ENCODE measurements around the gene OR6V1. TPM values are rescaled to one million over a fixed set of nuclear protein-coding genes. Genes with fewer than 3 reads are reported as not detected.

OR6V1 gene
- total and polyA plus RNA-seq, 5 donors = not detected

DNA sequence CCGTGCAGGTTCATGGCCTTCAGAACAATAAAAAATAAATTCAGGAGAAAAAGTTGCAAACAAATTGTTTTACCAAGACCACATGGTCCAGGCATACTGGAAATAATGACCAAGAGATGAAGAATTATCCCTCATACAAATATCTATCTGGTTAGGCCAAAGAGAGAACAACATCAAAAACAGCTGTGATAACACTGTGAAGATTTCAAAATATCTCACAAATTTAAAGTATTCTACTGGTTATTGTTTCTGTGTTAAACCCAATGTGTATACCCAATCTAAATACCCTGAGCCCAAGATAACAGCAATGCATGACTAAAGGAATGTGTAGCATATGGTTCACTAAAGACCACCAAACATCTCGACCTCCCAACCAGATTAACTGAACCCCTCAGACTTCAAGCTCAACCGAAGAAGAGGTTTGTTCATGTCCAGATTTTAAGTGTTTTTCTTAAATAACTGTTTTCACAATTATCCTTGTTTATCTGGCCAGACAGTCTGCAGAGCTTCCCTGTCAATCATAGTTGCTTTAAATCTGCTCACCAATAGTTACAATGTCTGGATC lies 36.1 kb upstream of the OR6V1 start:
- H3K4me1 ChIP-seq (ENCODE audit: control insufficient read depth, insufficient read depth, low read length) = no peaks in the 10 kb centered on the region
- H3K9me3 ChIP-seq (ENCODE audit: control insufficient read depth, low read length) = no peaks in the 10 kb centered on the region
- WGBS = 78% methylated on average over 3 of the region's 3 CpGs
- no peak for DNase-seq
- ATAC-seq = no peak
- no peak overlapping the region for H3K4me3 ChIP-seq (ENCODE audit: low read length)
- no peaks in the 10 kb centered on the region for H3K27me3 ChIP-seq (ENCODE audit: control insufficient read depth, insufficient read depth)
- H3K27ac ChIP-seq (ENCODE audit: low read length) = no peak overlapping the region
- intact Hi-C loops (cut with DNase I) = no loop called here

DNA sequence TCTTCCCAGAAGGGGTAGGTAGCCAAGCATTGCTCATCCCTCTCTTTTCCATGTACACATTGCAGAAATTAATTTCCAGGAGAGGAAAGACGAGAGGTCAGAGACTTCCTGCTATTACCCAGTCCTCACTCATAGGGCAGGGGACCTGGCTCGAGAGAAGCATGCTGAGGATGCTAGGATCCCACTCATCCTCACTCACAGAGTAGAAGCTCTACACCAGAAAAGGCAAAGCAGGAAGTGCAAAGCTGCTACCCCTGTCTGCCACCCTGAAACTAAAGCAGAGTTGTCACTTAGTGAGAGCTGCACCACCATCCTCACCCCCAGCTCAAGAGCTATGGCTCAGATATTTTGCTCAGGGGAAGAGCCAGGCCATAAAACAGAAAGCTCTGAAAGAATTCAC lies 35.1 kb upstream of the OR6V1 start:
- DNase-seq (no peak), ATAC-seq (no peak)
- no peaks in the 10 kb centered on the region for H3K4me1 ChIP-seq (ENCODE audit: control insufficient read depth, insufficient read depth, low read length)
- H3K4me3 ChIP-seq (ENCODE audit: low read length) = no peak overlapping the region
- H3K9me3 ChIP-seq (ENCODE audit: control insufficient read depth, low read length) = no peaks in the 10 kb centered on the region
- intact Hi-C loops (cut with DNase I) = no loop called here
- H3K27me3 ChIP-seq (ENCODE audit: control insufficient read depth, insufficient read depth) = no peaks in the 10 kb centered on the region
- 56% methylated on average over 2 of the region's 2 CpGs for WGBS
- H3K27ac ChIP-seq (ENCODE audit: low read length) = no peak overlapping the region

DNA sequence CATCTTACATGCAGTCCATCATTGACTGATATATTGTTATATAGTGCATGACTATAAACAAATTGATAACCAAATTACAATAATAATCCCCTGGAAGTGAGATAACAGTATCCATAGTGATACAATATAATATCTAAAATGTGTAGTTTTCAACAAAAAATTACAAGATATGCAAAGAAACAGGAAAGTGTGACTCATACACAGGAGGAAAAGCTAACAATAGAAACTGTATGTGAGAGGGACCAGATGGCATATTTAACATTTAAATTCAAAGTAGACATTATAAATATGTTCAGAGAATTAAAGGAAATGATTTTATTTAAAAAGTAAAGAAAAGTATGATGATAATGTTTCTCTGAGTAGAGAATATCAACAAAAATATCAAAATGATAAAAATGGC lies 33.2 kb upstream of the OR6V1 start:
- no peak for DNase-seq
- H3K27me3 ChIP-seq (ENCODE audit: control insufficient read depth, insufficient read depth) = no peaks in the 10 kb centered on the region
- no peaks in the 10 kb centered on the region for H3K4me1 ChIP-seq (ENCODE audit: control insufficient read depth, insufficient read depth, low read length)
- no peak for ATAC-seq
- intact Hi-C loops (cut with DNase I) = no loop called here
- no peak overlapping the region for H3K27ac ChIP-seq (ENCODE audit: low read length)
- H3K9me3 ChIP-seq (ENCODE audit: control insufficient read depth, low read length) = no peaks in the 10 kb centered on the region
- H3K4me3 ChIP-seq (ENCODE audit: low read length) = no peak overlapping the region

DNA sequence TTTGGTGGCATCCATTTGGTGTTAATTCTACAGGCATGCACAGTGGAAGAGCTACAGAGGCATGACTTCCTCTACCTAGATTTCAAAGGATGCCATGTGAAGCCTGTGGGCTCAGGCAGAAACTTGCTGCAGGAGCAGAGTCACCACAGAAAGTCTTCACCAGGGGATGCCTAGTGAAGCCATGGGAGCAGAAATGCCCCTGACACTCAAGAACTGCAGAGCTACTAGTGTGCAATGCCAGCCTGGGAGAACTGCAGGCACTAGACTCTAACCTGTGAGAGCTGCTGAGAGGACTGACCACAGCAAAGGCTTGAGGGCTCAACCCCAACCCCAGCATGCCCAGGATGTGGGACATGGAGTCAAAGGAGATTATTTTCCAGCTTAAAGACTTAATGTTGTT lies 29.1 kb upstream of the OR6V1 start:
- ATAC-seq = no peak
- Histone ChIP-seq H3K9me3 (ENCODE audit: control insufficient read depth, low read length) (no peaks in the 10 kb centered on the region), H3K27ac (ENCODE audit: low read length) (no peak overlapping the region), H3K4me1 (ENCODE audit: control insufficient read depth, insufficient read depth, low read length) (no peaks in the 10 kb centered on the region), H3K27me3 (ENCODE audit: control insufficient read depth, insufficient read depth) (no peaks in the 10 kb centered on the region), H3K4me3 (ENCODE audit: low read length) (no peak overlapping the region)
- intact Hi-C loops (cut with DNase I) = no loop called here
- no peak for DNase-seq

DNA sequence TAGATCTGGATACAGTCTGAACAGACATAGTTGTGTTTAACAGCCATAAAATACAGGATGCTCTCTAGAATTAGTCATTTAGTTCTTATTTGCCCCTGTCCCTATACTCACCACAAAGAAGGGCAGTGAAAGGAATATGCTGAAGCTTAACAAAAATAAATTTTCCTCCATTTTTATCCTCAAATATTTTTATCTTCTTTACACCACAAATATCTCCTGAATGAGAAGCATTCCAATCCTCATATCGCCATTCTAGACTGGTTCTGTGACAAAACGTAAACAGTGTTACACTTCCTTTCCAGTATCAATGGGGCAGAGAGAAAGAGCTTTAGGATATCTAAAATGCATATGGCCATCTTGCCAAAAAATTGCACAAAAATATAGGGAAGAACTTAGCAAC lies 26.8 kb upstream of the OR6V1 start:
- DNase-seq (no peak), ATAC-seq (no peak)
- 73% methylated on average over 2 of the region's 2 CpGs for WGBS
- no peaks in the 10 kb centered on the region for H3K4me1 ChIP-seq (ENCODE audit: control insufficient read depth, insufficient read depth, low read length)
- H3K4me3 ChIP-seq (ENCODE audit: low read length) = no peak overlapping the region
- no peaks in the 10 kb centered on the region for H3K27me3 ChIP-seq (ENCODE audit: control insufficient read depth, insufficient read depth)
- intact Hi-C loops (cut with DNase I) = no loop called here
- H3K27ac ChIP-seq (ENCODE audit: low read length) = no peak overlapping the region
- no peaks in the 10 kb centered on the region for H3K9me3 ChIP-seq (ENCODE audit: control insufficient read depth, low read length)

DNA sequence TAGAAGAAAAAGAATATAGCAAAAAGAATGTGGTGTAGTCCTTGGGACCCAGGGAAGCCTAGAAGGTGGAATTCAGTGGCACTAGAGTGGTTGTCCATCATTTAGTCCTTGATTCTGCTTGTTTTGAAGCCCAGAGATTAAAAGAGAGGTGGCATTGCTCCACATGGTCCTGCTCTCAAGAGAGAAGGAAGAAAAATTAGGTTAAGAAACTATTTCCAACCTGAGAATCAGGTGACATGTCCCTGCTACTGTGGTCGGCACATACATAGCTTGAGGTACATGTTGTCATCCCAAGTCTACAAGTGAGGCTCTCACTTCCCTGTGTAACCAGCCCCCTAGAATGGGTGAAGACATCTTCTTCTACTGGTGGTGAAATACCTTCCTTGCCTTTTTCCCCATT lies 25.1 kb upstream of the OR6V1 start, which contains the start of gene OR9A2:
TSS of gene OR9A2 (minus strand) at position 101 of the 400 bp plus-strand sequence. CDS start at position 101, 0 bp downstream.
- 94% methylated on average over 1 of the region's 1 CpG for WGBS

DNA sequence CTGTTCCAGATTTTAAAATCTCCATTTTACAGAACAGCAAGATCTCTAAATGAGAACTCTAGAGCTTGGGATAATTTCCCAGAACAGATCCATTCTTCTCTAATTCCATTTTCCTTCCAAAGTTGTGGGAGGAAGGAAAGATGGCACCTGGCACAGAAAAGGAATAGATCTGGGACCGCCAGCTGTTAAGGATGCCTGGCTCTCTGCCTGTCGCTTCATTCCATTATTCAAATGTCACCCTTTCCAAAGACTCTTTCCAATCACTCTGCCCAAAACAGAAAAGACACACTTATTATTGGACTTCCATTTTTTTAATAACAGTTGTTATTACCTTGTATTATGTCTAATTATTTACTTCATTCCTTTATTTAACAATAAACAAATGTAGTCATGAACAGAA lies 24.5 kb upstream of the OR6V1 start:
- 83% methylated on average over 2 of the region's 2 CpGs for WGBS
- Histone ChIP-seq H3K9me3 (ENCODE audit: control insufficient read depth, low read length) (no peaks in the 10 kb centered on the region), H3K27ac (ENCODE audit: low read length) (no peak overlapping the region), H3K27me3 (ENCODE audit: control insufficient read depth, insufficient read depth) (no peaks in the 10 kb centered on the region), H3K4me3 (ENCODE audit: low read length) (no peak overlapping the region), H3K4me1 (ENCODE audit: control insufficient read depth, insufficient read depth, low read length) (no peaks in the 10 kb centered on the region)
- intact Hi-C loops (cut with DNase I) = no loop called here
- DNase-seq (no peak), ATAC-seq (no peak)

More for the DNA sequence above, 25.1 kb upstream of the OR6V1 start, which contains the start of gene OR9A2:
- no peaks in the 10 kb centered on the region for H3K4me1 ChIP-seq (ENCODE audit: control insufficient read depth, insufficient read depth, low read length)
- ATAC-seq (no peak), DNase-seq (no peak)
- H3K4me3 ChIP-seq (ENCODE audit: low read length) = no peak within 1 kb of the TSS
- H3K9me3 ChIP-seq (ENCODE audit: control insufficient read depth, low read length) = no peaks in the 10 kb centered on the region
- H3K27me3 ChIP-seq (ENCODE audit: control insufficient read depth, insufficient read depth) = no peaks in the 10 kb centered on the region
- no peak within 1 kb of the TSS for H3K27ac ChIP-seq (ENCODE audit: low read length)
- intact Hi-C loops (cut with DNase I) = no loop called here

DNA sequence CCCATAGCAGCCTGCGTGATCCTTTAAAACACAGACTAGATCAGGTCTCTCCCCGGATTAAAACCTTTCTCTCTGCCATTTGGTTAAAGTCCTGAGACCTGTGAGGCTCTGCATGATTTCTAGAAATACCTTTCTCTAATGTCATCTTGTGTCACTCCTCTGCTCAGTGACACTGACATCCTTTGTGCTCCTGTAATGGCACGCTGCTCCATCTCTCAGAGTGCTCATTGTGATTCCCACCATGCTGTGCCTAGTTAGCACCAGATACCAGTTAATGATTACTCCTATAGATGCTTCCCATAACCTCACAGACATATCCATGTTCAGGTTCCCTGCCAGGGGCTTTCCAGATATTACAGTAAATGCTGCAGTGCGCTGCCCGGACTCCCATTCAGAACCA lies 13.5 kb upstream of the OR6V1 start:
- Histone ChIP-seq H3K4me1 (ENCODE audit: control insufficient read depth, insufficient read depth, low read length) (peaks cover 2% of the 10 kb centered on the region), H3K27me3 (ENCODE audit: control insufficient read depth, insufficient read depth) (no peaks in the 10 kb centered on the region), H3K27ac (ENCODE audit: low read length) (no peak overlapping the region), H3K9me3 (ENCODE audit: control insufficient read depth, low read length) (no peaks in the 10 kb centered on the region), H3K4me3 (ENCODE audit: low read length) (no peak overlapping the region)
- 90% methylated on average over 5 of the region's 5 CpGs for WGBS
- ATAC-seq (no peak), DNase-seq (no peak)
- intact Hi-C loops (cut with DNase I) = no loop called here

DNA sequence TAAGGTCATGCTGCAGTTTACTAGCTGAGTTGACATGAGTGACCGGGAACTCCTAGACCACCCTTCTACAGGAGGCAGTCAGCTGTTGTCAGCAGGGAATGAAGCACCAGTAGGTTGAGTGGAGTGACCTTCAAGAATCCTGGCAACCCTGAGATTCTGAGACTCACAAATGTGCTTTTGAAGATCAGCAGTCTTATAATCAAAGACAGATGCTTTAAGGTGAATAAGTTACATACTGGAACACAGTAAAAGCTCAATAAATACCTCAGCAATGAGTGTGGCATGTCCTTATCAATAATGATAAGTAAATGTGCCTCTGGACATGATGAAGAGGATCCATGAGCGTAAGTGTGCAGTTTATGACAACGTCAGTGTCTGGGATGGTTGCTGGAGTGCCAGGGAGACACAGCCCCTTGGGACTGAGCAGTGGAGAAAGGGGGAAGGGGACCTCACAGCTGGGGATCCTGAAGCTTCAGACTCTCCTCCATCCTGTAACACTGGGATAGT lies 11.9 kb upstream of the OR6V1 start:
- Histone ChIP-seq H3K27me3 (ENCODE audit: control insufficient read depth, insufficient read depth) (no peaks in the 10 kb centered on the region), H3K4me3 (ENCODE audit: low read length) (no peak overlapping the region), H3K4me1 (ENCODE audit: control insufficient read depth, insufficient read depth, low read length) (peaks cover 2% of the 10 kb centered on the region), H3K9me3 (ENCODE audit: control insufficient read depth, low read length) (no peaks in the 10 kb centered on the region), H3K27ac (ENCODE audit: low read length) (no peak overlapping the region)
- WGBS = 58% methylated on average over 3 of the region's 3 CpGs
- ATAC-seq = no peak
- DNase-seq = no peak
- intact Hi-C loops (cut with DNase I) = no loop called here

DNA sequence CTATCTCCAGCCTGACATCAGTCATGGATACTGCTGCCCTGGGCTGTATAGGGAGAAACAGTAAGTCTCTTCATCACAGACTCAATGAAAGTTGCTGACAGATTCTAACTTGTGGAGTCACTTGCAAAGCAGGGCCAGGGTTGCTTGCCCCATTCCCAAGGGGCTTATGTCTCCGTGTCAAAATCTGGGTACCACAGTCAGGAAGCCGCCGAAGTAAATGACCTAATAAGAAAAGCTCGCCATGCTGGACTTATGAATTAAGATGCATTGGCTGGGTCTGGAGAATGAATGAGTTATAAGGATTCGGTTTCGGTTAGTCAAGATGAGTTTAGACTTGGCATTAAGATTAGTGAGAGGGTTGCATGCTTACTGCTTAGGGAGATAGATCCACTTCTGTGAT lies 10.8 kb upstream of the OR6V1 start:
- Histone ChIP-seq H3K4me1 (ENCODE audit: control insufficient read depth, insufficient read depth, low read length) (peaks cover 2% of the 10 kb centered on the region), H3K9me3 (ENCODE audit: control insufficient read depth, low read length) (no peaks in the 10 kb centered on the region), H3K27ac (ENCODE audit: low read length) (no peak overlapping the region), H3K4me3 (ENCODE audit: low read length) (no peak overlapping the region), H3K27me3 (ENCODE audit: control insufficient read depth, insufficient read depth) (no peaks in the 10 kb centered on the region)
- intact Hi-C loops (cut with DNase I) = no loop called here
- ATAC-seq = no peak
- DNase-seq = no peak
- WGBS = 85% methylated on average over 6 of the region's 6 CpGs

DNA sequence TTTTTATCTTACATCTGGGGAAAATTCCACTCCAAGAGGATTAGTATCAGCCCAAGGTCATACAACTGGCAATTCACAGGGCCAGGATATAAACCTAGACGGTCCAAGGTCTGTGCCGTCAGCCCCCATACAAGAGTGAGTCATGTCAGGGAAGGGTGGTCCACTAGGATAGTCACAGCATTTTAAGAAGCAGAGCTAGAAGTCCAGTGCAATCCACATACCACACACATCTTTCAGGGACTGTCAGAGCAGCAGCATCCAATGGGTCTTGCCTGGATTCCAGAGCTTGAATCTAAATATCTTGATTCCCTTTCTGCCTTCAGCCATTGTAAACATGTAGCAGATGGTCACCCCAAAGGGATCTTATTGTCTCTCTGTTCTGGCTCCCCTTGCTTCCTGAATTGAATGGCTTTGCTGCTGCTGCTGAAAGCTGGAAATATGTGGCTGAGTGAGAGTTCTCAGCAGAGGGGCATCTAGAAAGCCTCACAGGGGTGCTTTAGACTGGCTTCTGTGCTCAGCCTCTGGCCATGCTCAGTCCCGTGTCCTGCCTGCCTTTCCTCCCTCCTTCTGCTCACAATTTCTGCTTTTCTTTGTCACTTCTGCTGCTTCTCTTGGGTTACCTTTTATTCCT lies 9.9 kb upstream of the OR6V1 start:
- WGBS = 61% methylated on average over 3 of the region's 3 CpGs
- ATAC-seq = no peak
- intact Hi-C loops (cut with DNase I) = no loop called here

More for the DNA sequence above, 9.9 kb upstream of the OR6V1 start:
- no peak overlapping the region for H3K27ac ChIP-seq (ENCODE audit: low read length)
- H3K9me3 ChIP-seq (ENCODE audit: control insufficient read depth, low read length) = no peaks in the 10 kb centered on the region
- no peak for DNase-seq
- H3K4me1 ChIP-seq (ENCODE audit: control insufficient read depth, insufficient read depth, low read length) = peaks cover 2% of the 10 kb centered on the region
- no peak overlapping the region for H3K4me3 ChIP-seq (ENCODE audit: low read length)
- H3K27me3 ChIP-seq (ENCODE audit: control insufficient read depth, insufficient read depth) = no peaks in the 10 kb centered on the region

All from right cardiac atrium (tissue), 5 donors.